Fibroblast of lung (primary cell): ENCODE data around the gene ARHGEF11.

Experiments used
- CTCF ChIP-seq, 2 donors: IDR thresholded peaks in 1 of 2; conservative IDR thresholded peaks in 1 of 2; 1 replicate in 1 of 2; 2 replicates in 1 of 2; pipeline ENCODE4 v1.5.1; 2011 to 2012; ENCODE audit warnings: low read length in 2 of 2, control low read depth in 1 of 2, inconsistent platforms in 1 of 2, low read depth in 1 of 2, mild to moderate bottlenecking in 1 of 2
- EZH2 ChIP-seq: IDR thresholded peaks from 2 replicates; pipeline ENCODE4 v1.5.1; 2012; ENCODE audit warnings: low read length, control low read depth, mild to moderate bottlenecking; ENCODE audit errors: missing control alignments

- TF ChIP-seq CTCF (conservative IDR thresholded peaks at IDR 0.05 in 1 of 2, IDR thresholded peaks at IDR 0.05 in 1 of 2; ENCODE audit: low read depth in 1 of 2, low read length in 2 of 2) (no peak), EZH2 (no peak)
Measured at GRCh38 chr1:157025856-157026255, 19.7 kb downstream of the ARHGEF11 start.
